Fibroblast of pulmonary artery (primary cell): ENCODE results near the gene CARNS1.
A peak's percentile ranks its signal among the peaks of the same experiment; 100 is the strongest.
"Not testable (repeated sequence)": the region's sequence is repeated elsewhere in the genome, so short reads cannot be mapped to it uniquely, and the experiment has no call there.

Experiments used
- DNase-seq: peaks from one replicate; pipeline ENCODE4 v3.0.0-alpha.2; 2010; ENCODE audit warnings: low read depth
- H3K4me3 ChIP-seq: replicated peaks from 2 replicates; pipeline ENCODE4 v1.5.1; 2011; ENCODE audit warnings: low read depth, mild to moderate bottlenecking, control low read depth, low read length, moderate library complexity
- TF ChIP-seq, protein P1 (sequence below): IDR thresholded peaks from 2 replicates; pipeline ENCODE4 v1.5.1; 2011; ENCODE audit warnings: mild to moderate bottlenecking, control low read depth, low read length, inconsistent platforms; ENCODE audit errors: missing control alignments

The CARNS1 gene

DNA sequence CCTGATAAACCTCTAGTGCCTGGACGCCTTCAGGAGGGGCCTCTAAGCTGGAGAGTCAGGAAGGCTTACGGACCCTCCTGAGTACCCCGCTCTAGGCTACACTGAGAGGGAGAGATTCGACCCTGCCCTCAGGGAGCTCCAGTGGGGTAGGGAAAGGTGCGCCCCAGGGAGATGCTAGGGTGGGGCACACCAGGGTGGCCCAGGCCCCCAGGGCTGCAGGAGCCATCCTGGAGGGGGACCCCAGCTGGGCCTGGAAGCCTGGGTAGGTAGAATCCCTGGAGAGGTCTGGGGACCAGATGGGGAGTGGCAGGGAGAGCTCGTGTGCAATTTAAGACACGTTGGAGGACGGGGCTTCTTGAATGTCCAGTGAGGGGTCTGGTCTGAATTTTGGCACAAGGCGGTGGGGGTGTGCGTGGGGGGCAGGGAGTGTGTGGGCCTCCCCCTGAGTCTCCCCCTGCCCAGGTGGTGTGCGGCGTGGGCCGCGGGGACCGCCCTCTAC, 4.7 kb downstream of the CARNS1 start:
- TF ChIP-seq, protein P1, sequence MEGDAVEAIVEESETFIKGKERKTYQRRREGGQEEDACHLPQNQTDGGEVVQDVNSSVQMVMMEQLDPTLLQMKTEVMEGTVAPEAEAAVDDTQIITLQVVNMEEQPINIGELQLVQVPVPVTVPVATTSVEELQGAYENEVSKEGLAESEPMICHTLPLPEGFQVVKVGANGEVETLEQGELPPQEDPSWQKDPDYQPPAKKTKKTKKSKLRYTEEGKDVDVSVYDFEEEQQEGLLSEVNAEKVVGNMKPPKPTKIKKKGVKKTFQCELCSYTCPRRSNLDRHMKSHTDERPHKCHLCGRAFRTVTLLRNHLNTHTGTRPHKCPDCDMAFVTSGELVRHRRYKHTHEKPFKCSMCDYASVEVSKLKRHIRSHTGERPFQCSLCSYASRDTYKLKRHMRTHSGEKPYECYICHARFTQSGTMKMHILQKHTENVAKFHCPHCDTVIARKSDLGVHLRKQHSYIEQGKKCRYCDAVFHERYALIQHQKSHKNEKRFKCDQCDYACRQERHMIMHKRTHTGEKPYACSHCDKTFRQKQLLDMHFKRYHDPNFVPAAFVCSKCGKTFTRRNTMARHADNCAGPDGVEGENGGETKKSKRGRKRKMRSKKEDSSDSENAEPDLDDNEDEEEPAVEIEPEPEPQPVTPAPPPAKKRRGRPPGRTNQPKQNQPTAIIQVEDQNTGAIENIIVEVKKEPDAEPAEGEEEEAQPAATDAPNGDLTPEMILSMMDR, result no peak
- H3K4me3 ChIP-seq, result peak overlapping the region; percentile 37
- no peak for DNase-seq

DNA sequence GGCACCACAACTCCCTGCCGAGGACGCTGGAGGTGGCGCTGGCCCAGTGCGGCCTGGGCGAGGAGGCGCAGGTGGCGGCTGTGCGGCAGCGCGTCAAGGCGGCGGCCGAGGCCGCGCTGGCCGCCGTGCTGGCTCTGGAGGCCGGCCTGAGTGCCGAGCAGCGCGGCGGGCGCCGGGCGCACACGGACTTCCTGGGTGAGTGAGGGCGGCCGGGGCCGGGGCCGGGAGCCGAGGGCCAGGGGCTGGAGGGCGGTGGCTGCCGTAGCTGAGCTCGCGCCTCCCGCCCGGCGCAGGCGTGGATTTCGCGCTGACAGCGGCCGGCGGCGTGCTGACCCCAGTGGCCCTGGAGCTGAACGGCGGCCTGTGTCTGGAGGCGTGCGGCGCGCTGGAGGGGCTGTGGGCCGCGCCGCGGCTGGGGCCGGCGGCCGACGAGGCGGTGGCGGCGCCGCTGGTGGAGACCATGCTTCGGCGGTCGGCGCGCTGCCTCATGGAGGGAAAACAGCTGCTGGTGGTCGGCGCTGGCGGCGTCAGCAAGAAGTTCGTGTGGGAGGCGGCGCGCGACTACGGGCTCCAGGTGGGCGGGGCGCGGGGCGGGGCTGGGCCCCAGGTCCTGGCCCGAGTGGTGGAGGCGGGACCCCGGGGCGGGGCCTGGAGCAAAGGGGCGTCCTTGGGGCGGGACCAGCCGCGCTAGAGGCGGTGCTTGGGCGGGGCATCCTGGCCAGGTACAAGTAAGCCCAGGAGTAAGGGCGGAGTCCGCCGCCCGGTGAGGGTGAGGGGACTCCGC, 5.4 kb downstream of the CARNS1 start:
- TF ChIP-seq, protein P1, result no peak
- H3K4me3 ChIP-seq, result peak overlapping the region; percentile 37
- peak; percentile 89 for DNase-seq

DNA sequence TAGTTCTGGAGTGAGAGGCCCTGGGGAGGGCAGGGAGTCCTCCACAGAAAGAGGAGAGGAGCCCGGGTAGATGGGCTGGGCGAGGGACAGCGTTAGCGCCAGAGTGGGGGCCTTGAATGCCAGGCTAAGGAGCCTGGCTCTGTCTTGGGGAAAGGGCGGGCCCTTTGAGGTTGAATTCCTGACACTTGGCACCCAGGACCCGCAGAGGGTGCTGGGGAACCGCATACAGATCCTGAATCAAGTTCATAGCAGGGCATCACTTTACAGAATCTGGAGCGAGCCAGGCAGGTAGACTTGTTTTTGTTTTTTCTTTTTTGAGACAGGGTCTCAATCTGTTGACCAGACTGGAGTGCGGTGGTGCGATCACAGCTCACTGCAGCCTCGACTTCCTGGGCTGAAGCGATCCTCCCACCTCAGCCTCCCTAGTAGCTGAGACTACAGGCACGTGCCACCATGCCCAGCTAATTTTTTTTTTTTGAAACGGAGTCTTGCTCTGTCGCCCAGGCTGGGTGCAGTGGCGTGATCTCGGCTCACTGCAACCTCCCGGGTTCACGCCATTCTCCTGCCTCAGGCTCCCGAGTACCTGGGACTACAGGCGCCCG, 6.1 kb downstream of the CARNS1 start:
- DNase-seq, result no peak
- H3K4me3 ChIP-seq, result no peak overlapping the region
- TF ChIP-seq, protein P1, result no peak

DNA sequence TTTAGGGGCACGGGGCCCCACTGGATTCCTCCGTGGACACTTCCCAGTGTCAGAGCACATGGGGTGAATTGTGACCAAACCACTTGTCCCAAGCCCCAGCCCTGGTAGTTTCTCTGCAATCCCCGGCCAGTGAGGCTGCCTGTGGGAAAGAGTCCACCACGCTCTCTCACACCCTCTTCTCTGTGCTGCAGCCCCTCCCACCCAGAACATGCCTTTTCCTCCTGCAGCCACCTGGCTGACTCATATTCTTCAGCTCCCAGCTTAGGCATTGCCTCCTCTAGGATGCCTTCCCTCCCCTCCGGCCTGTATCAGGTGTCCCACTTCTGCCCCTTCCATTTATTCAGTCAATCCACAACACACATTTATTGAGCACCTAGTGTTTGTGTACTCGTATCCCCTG, 7.4 kb downstream of the CARNS1 start:
- TF ChIP-seq, protein P1, result no peak
- no peak for DNase-seq
- H3K4me3 ChIP-seq, result no peak overlapping the region

DNA sequence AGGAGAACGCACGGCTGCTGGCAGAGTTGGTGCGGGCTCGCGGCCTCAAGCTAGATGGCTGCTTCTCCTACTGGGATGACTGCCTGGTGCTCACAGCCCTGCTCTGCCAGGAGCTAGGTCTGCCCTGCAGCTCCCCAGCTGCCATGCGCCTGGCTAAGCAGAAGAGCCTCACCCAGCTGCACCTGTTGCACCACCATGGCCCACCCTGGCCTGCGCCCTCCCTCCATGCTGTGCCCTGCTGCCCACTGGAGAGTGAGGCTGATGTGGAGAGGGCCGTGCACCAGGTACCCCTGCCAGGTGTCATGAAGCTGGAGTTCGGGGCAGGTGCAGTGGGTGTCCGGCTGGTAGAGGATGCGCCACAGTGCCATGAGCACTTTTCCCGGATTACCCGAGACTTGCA, 8.0 kb downstream of the CARNS1 start:
- H3K4me3 ChIP-seq, result no peak overlapping the region
- DNase-seq, result no peak
- TF ChIP-seq, protein P1, result no peak

DNA sequence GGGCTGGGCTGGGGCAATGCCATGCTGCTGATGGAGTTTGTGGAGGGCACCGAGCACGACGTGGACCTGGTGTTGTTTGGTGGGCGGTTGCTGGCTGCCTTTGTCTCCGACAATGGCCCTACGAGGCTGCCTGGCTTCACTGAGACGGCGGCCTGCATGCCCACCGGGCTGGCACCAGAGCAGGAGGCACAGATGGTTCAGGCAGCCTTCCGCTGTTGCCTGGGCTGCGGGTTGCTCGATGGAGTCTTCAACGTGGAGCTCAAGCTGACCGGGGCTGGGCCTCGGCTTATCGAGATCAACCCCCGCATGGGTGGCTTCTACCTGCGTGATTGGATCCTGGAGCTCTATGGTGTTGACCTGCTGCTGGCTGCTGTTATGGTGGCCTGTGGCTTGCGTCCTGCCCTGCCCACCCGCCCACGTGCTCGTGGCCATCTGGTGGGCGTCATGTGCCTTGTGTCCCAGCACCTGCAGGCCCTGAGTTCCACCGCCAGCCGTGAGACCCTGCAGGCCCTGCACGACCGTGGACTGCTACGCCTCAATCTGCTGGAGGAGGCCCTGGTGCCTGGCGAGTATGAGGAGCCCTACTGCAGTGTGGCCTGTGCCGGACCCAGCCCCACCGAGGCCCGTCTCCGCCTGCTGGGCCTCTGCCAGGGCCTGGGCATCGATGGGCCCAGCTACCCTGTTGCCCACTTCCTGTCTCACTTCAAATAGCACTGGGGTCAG, 8.6 kb downstream of the CARNS1 start:
- TF ChIP-seq, protein P1, result no peak
- no peak for DNase-seq
- no peak overlapping the region for H3K4me3 ChIP-seq

DNA sequence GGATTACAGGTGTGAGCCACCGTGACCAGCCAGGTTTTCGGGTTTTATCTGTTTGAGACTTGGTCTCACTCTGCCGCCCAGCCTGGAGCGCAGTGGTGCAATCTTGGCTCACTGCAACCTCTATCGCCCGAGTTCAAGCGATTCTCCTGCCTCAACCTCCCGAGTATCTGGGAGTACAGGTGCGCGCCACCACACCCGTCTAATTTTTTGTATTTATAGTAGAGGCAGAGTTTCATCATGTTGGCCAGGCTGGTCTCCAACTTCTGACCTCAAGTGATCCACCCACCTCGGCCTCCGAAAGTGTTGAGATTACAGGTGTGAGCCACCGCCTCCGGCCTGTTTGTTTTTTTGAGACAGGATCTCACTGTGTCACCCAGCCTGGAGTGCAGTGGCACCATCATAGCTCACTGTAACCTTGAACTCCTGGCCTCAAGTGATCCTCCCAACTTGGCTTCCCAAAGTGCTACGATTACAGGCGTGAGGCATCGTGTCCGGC, 11.9 kb downstream of the CARNS1 start:
- not testable (repeated sequence) for DNase-seq

More for the DNA sequence above, 11.9 kb downstream of the CARNS1 start:
- H3K4me3 ChIP-seq, result peak overlapping the region; percentile 98
